SK-N-MC (cell line): ENCODE results near the gene MRPL23.

Experiments
- DNase-seq: peaks from one replicate; pipeline ENCODE4 v3.0.0-alpha.2; 2011; ENCODE audit warnings: low read depth, low spot score
- H3K27ac ChIP-seq: fragments of 200-600 bp; sonication (generic); 2 replicates; pipeline ENCODE4 v1.5.1; 2016; ENCODE audit warnings: mixed run types
- H3K36me3 ChIP-seq: fragments of 200-600 bp; sonication (generic); 2 replicates; pipeline ENCODE4 v1.6.1; 2017; ENCODE audit warnings: antibody characterized with exemption, low read length, mixed read lengths; ENCODE audit not compliant: insufficient read depth
- H3K4me3 ChIP-seq: fragments of 200-600 bp; sonication (generic); 2 replicates; pipeline ENCODE4 v1.5.1; 2016
- H3K9ac ChIP-seq: fragments of 200-600 bp; sonication (generic); 2 replicates; pipeline ENCODE4 v1.8.0; 2017; ENCODE audit warnings: mixed run types, mixed read lengths; ENCODE audit not compliant: insufficient read length
- H3K9me3 ChIP-seq: fragments of 200-600 bp; sonication (generic); 2 replicates; pipeline ENCODE4 v1.6.1; 2017; ENCODE audit warnings: low read depth, mild to moderate bottlenecking, antibody characterized with exemption, low read length, moderate library complexity, mixed read lengths
- EZH2 ChIP-seq: fragments of 200-600 bp; sonication (generic); IDR thresholded peaks from one replicate; pipeline ENCODE4 v1.6.1; 2017; ENCODE audit warnings: antibody characterized with exemption
- FOXP2 ChIP-seq: optimal IDR thresholded peaks from 2 replicates; pipeline ENCODE3; 2011; ENCODE audit warnings: mild to moderate bottlenecking, moderate library complexity; ENCODE audit not compliant: insufficient read depth; ENCODE audit errors: extremely low read length, control extremely low read depth
- POLR2AphosphoS5 ChIP-seq: IDR thresholded peaks from 2 replicates; pipeline ENCODE4 v1.6.1; 2012; ENCODE audit warnings: mild to moderate bottlenecking, low read depth, low read length, borderline replicate concordance

Gene MRPL23

GRCh38 chr11:1946812-1947484 is at the start of gene MRPL23:
Gene MRPL23 (plus strand): TSS chr11:1947332. CDS start chr11:1947363, 31 bp downstream.
- H3K4me3 ChIP-seq = no peak within 1 kb of the TSS
- no peak within 1 kb of the TSS for H3K27ac ChIP-seq
- no peak for DNase-seq
- TF ChIP-seq FOXP2 (no peak), POLR2AphosphoS5 (no peak), EZH2 (no peak)
- no peaks in the 10 kb centered on the region for H3K36me3 ChIP-seq
- H3K9ac ChIP-seq = no peak within 1 kb of the TSS
- no peaks in the 10 kb centered on the region for H3K9me3 ChIP-seq

GRCh38 chr11:1899090-1899489 is 48.0 kb upstream of the MRPL23 start:
- H3K9me3 ChIP-seq = no peaks in the 10 kb centered on the region
- no peak overlapping the region for H3K27ac ChIP-seq
- H3K36me3 ChIP-seq = no peaks in the 10 kb centered on the region
- TF ChIP-seq EZH2 (no peak), POLR2AphosphoS5 (no peak), FOXP2 (no peak)
- DNase-seq = no peak
- H3K9ac ChIP-seq = no peak overlapping the region
- H3K4me3 ChIP-seq = no peak overlapping the region

- TF ChIP-seq POLR2AphosphoS5 (no peak), FOXP2 (no peak), EZH2 (no peak)
- no peak overlapping the region for H3K27ac ChIP-seq
- DNase-seq = no peak
- no peak overlapping the region for H3K9ac ChIP-seq
- no peak overlapping the region for H3K4me3 ChIP-seq
- H3K36me3 ChIP-seq = no peaks in the 10 kb centered on the region
- no peaks in the 10 kb centered on the region for H3K9me3 ChIP-seq
Observed at GRCh38 chr11:1899686-1900085, 47.4 kb upstream of the MRPL23 start.

- H3K36me3 ChIP-seq = no peaks in the 10 kb centered on the region
- no peak for TF ChIP-seq EZH2
- no peak for TF ChIP-seq POLR2AphosphoS5
- no peak for TF ChIP-seq FOXP2
- H3K9me3 ChIP-seq = no peaks in the 10 kb centered on the region
- peak overlapping the region; percentile 58 for H3K9ac ChIP-seq
- no peak for DNase-seq
- peak overlapping the region; percentile 71 for H3K27ac ChIP-seq
- 0 out of 2 replicates have a peak overlapping the region, but pooled peaks have one; percentile 18 for H3K4me3 ChIP-seq
Observed at GRCh38 chr11:1906181-1906580, 41.0 kb upstream of the MRPL23 start.

- H3K27ac ChIP-seq = peak overlapping the region; percentile 71
- TF ChIP-seq POLR2AphosphoS5 (no peak), FOXP2 (no peak)
- peak overlapping the region; percentile 58 for H3K9ac ChIP-seq
- 0 out of 2 replicates have a peak overlapping the region, but pooled peaks have one; percentile 18 for H3K4me3 ChIP-seq
- no peaks in the 10 kb centered on the region for H3K9me3 ChIP-seq
- DNase-seq = no peak
- H3K36me3 ChIP-seq = no peaks in the 10 kb centered on the region
Observed at GRCh38 chr11:1906611-1907423, 40.3 kb upstream of the MRPL23 start.

- TF ChIP-seq POLR2AphosphoS5 (no peak), EZH2 (no peak), FOXP2 (no peak)
- no peaks in the 10 kb centered on the region for H3K9me3 ChIP-seq
- no peak for DNase-seq
- no peak overlapping the region for H3K4me3 ChIP-seq
- no peak overlapping the region for H3K9ac ChIP-seq
- no peaks in the 10 kb centered on the region for H3K36me3 ChIP-seq
- no peak overlapping the region for H3K27ac ChIP-seq
Observed at GRCh38 chr11:1908618-1909017, 38.5 kb upstream of the MRPL23 start.

GRCh38 chr11:1909524-1909923 is 37.6 kb upstream of the MRPL23 start:
- Histone ChIP-seq H3K4me3 (no peak overlapping the region), H3K9ac (no peak overlapping the region), H3K36me3 (no peaks in the 10 kb centered on the region), H3K9me3 (no peaks in the 10 kb centered on the region), H3K27ac (no peak overlapping the region)
- DNase-seq = no peak
- TF ChIP-seq EZH2 (no peak), FOXP2 (no peak), POLR2AphosphoS5 (no peak)

- TF ChIP-seq FOXP2 (no peak), POLR2AphosphoS5 (no peak), EZH2 (no peak)
- H3K9me3 ChIP-seq = no peaks in the 10 kb centered on the region
- no peaks in the 10 kb centered on the region for H3K36me3 ChIP-seq
- H3K27ac ChIP-seq = no peak overlapping the region
- DNase-seq = no peak
- H3K4me3 ChIP-seq = no peak overlapping the region
- no peak overlapping the region for H3K9ac ChIP-seq
Observed at GRCh38 chr11:1912289-1912878, 34.7 kb upstream of the MRPL23 start.
